Mesothelial cell of epicardium (in vitro differentiated cells): Measurements from ENCODE around the gene LILRB2. TPM values are rescaled to one million over a fixed set of nuclear protein-coding genes. Genes with fewer than 3 reads are reported as not detected.
A peak's percentile ranks its signal among the peaks of the same experiment; 100 is the strongest.
"Not testable (repeated sequence)": the region's sequence is repeated elsewhere in the genome, so short reads cannot be mapped to it uniquely, and the experiment has no call there.

Source experiments
- DNase-seq, 2 experiments: peaks; one replicate each; pipeline ENCODE4 v3.0.0; 2021; ENCODE audit warnings: low spot score in 2 of 2; ENCODE audit not compliant: unreplicated experiment in 2 of 2
- H3K27ac Mint-ChIP-seq: 2 replicates; pipeline ENCODE4 v1.8.0; 2021; ENCODE audit warnings: mixed read lengths
- H3K27me3 Mint-ChIP-seq: 2 replicates; pipeline ENCODE4 v1.8.0; 2021; ENCODE audit warnings: low read depth, mixed read lengths
- H3K36me3 Mint-ChIP-seq: 2 replicates; pipeline ENCODE4 v1.8.0; 2021; ENCODE audit warnings: mixed read lengths
- H3K4me1 Mint-ChIP-seq: 2 replicates; pipeline ENCODE4 v1.8.0; 2021; ENCODE audit warnings: mixed read lengths
- H3K4me3 Mint-ChIP-seq: 2 replicates; pipeline ENCODE4 v1.8.0; 2021; ENCODE audit warnings: mild to moderate bottlenecking, moderate library complexity, mixed read lengths
- H3K9me3 Mint-ChIP-seq: 2 replicates; pipeline ENCODE4 v1.8.0; 2021; ENCODE audit warnings: mixed read lengths
- microRNA-seq: library from miRNA; unstranded; fragments of <30 nt; microRNA quantifications from one replicate; pipeline ENCODE4 v1.2.0, GENCODE V29; 2021; ENCODE audit warnings: inconsistent platforms, mixed read lengths
- total RNA-seq: library from RNA; stranded (reverse); gene quantifications from 3 replicates; pipeline ENCODE4 v1.2.1, GENCODE V29; 2021
- TF ChIP-seq, protein P1 (sequence below): fragments of 200-600 bp; sonication (generic); IDR thresholded peaks from one replicate; pipeline ENCODE4 v1.5.0; 2021; ENCODE audit warnings: antibody characterized with exemption; ENCODE audit not compliant: unreplicated experiment

The LILRB2 gene
- total RNA-seq, 1 donor from 2014 or later: not detected

DNA sequence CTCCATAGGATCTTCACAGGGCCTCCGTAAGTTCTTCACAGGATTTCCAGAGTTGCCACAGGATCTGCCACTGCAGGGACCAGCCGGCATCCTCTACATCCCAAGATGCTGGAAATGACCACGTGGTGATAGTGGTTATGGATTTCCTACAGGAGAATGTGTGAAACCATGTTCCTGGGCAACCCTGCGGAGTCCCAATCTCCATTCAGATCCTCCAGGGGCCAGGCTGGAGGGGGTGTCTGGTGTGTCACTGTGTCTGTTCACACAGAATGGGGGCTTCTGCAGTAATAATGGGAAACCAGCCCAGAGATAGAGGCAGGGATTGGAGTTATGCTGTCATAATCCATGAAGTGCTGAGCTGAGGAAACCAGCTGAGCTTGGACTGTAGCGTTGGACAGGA, 47.0 kb downstream of the LILRB2 start:
- Mint-ChIP-seq H3K4me1 (no peaks in the 10 kb centered on the region), H3K27me3 (peaks cover 75% of the 10 kb centered on the region), H3K27ac (no peak overlapping the region), H3K4me3 (no peak overlapping the region), H3K36me3 (no peaks in the 10 kb centered on the region), H3K9me3 (peaks cover 12% of the 10 kb centered on the region)
- TF ChIP-seq, protein P1, sequence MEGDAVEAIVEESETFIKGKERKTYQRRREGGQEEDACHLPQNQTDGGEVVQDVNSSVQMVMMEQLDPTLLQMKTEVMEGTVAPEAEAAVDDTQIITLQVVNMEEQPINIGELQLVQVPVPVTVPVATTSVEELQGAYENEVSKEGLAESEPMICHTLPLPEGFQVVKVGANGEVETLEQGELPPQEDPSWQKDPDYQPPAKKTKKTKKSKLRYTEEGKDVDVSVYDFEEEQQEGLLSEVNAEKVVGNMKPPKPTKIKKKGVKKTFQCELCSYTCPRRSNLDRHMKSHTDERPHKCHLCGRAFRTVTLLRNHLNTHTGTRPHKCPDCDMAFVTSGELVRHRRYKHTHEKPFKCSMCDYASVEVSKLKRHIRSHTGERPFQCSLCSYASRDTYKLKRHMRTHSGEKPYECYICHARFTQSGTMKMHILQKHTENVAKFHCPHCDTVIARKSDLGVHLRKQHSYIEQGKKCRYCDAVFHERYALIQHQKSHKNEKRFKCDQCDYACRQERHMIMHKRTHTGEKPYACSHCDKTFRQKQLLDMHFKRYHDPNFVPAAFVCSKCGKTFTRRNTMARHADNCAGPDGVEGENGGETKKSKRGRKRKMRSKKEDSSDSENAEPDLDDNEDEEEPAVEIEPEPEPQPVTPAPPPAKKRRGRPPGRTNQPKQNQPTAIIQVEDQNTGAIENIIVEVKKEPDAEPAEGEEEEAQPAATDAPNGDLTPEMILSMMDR: no peak
- no peak for DNase-seq

- H3K4me3 Mint-ChIP-seq: no peak overlapping the region
- TF ChIP-seq, protein P1: peak; percentile 93
- peaks cover 18% of the 10 kb centered on the region for H3K9me3 Mint-ChIP-seq
- peak; percentile 76 to 94 for DNase-seq
- H3K27me3 Mint-ChIP-seq: peaks cover 60% of the 10 kb centered on the region
- no peaks in the 10 kb centered on the region for H3K4me1 Mint-ChIP-seq
- no peak overlapping the region for H3K27ac Mint-ChIP-seq
- no peaks in the 10 kb centered on the region for H3K36me3 Mint-ChIP-seq
These were observed 49.6 kb downstream of the LILRB2 start for GRCh38 chr19:54231077-54231931.

GRCh38 chr19:54230031-54230430, 50.9 kb downstream of the LILRB2 start:
- Mint-ChIP-seq H3K4me1 (no peaks in the 10 kb centered on the region), H3K9me3 (peaks cover 17% of the 10 kb centered on the region), H3K27me3 (peaks cover 51% of the 10 kb centered on the region), H3K36me3 (no peaks in the 10 kb centered on the region), H3K27ac (no peak overlapping the region), H3K4me3 (no peak overlapping the region)
- TF ChIP-seq, protein P1: no peak
- no peak for DNase-seq

- H3K9me3 Mint-ChIP-seq: peaks cover 11% of the 10 kb centered on the region
- H3K27me3 Mint-ChIP-seq: peaks cover 46% of the 10 kb centered on the region
- no peak for DNase-seq
- no peaks in the 10 kb centered on the region for H3K4me1 Mint-ChIP-seq
- TF ChIP-seq, protein P1: no peak
- no peaks in the 10 kb centered on the region for H3K36me3 Mint-ChIP-seq
- H3K4me3 Mint-ChIP-seq: no peak overlapping the region
- no peak overlapping the region for H3K27ac Mint-ChIP-seq
These were observed 51.8 kb downstream of the LILRB2 start for GRCh38 chr19:54229146-54229545.

DNA sequence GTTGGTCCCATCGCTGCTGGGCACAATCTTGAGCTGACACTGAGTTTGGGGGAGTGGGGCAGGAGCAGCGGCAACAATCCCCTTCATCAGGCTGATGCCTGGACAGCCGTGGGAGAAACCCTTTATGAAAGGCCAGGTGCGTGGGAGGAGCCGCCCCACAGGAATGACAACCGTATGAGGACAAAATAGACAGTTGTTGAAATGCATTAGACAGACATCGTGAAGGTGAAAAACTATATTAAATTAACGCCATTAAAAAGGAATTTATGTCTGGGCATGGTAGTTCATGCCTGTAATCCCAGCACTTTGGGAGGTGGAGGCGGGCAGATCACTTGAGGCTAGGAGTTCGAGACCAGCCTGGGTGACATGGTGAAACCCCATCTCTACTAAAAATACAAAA, 56.3 kb downstream of the LILRB2 start:
- H3K36me3 Mint-ChIP-seq, H3K9me3 Mint-ChIP-seq, H3K27ac Mint-ChIP-seq, H3K4me3 Mint-ChIP-seq, DNase-seq: not testable (repeated sequence)
- Mint-ChIP-seq H3K4me1 (peaks cover 11% of the 10 kb centered on the region), H3K27me3 (peaks cover 28% of the 10 kb centered on the region)

GRCh38 chr19:54223937-54224281, 57.0 kb downstream of the LILRB2 start:
- H3K27ac Mint-ChIP-seq, H3K36me3 Mint-ChIP-seq, DNase-seq, H3K9me3 Mint-ChIP-seq, H3K4me3 Mint-ChIP-seq: not testable (repeated sequence)
- H3K4me1 Mint-ChIP-seq: peaks cover 11% of the 10 kb centered on the region
- peaks cover 24% of the 10 kb centered on the region for H3K27me3 Mint-ChIP-seq

Small RNA genes within 50 kb of the gene (microRNA-seq; reads per million reads assigned to microRNA genes)
- gene MIR4752: not detected

Other genes starting within 250 kb of the LILRB2 start
- not detected in 3 replicates for gene VSTM1, start 217.2 kb downstream of the LILRB2 start, total RNA-seq
- not detected in 3 replicates for gene TARM1, start 199.7 kb downstream of the LILRB2 start, total RNA-seq
- not detected in 3 replicates for gene OSCAR, start 180.3 kb downstream of the LILRB2 start, total RNA-seq
- 126 to 135 TPM (median 135 TPM) in 3 replicates for gene NDUFA3, start 178.3 kb downstream of the LILRB2 start, total RNA-seq
- gene TFPT, start 165.5 kb downstream of the LILRB2 start, total RNA-seq: 19.2 to 20.7 TPM (median 20.1 TPM) in 3 replicates
- 80.6 to 84.0 TPM (median 82.1 TPM) in 3 replicates for gene PRPF31, start 165.4 kb downstream of the LILRB2 start, total RNA-seq
- gene CNOT3, start 143.3 kb downstream of the LILRB2 start, total RNA-seq: 63.3 to 70.6 TPM (median 67.6 TPM) in 3 replicates
- 5.7 to 6.4 TPM (median 5.8 TPM) in 3 replicates for gene LENG1, start 121.4 kb downstream of the LILRB2 start, total RNA-seq
- 57.6 to 69.5 TPM (median 63.5 TPM) in 3 replicates for gene TMC4, start 108.0 kb downstream of the LILRB2 start, total RNA-seq
- gene MBOAT7, start 91.5 kb downstream of the LILRB2 start, total RNA-seq: 102 to 113 TPM (median 110 TPM) in 3 replicates
- gene TSEN34, start 89.8 kb downstream of the LILRB2 start, total RNA-seq: 43.9 to 50.1 TPM (median 47.5 TPM) in 3 replicates
- gene RPS9, start 80.3 kb downstream of the LILRB2 start, total RNA-seq: 1,211 to 1,274 TPM (median 1,263 TPM) in 3 replicates
- gene LILRB3, start 58.1 kb downstream of the LILRB2 start, total RNA-seq: not detected in 3 replicates
- not detected in 3 replicates for gene LILRA6, start 38.3 kb downstream of the LILRB2 start, total RNA-seq
- not detected in 3 replicates for gene LILRB5, start 23.8 kb downstream of the LILRB2 start, total RNA-seq
- not detected in 3 replicates for gene LILRA5, start 32.1 kb upstream of the LILRB2 start, total RNA-seq
- gene LILRA4, start 58.1 kb upstream of the LILRB2 start, total RNA-seq: not detected in 3 replicates
- gene LAIR1, start 83.8 kb upstream of the LILRB2 start, total RNA-seq: 0.53 to 0.92 TPM (median 0.75 TPM) in 3 replicates
- 4.2 to 6.0 TPM (median 5.2 TPM) in 3 replicates for gene TTYH1, start 134.4 kb upstream of the LILRB2 start, total RNA-seq
- gene LENG8, start 168.1 kb upstream of the LILRB2 start, total RNA-seq: 296 to 312 TPM (median 307 TPM) in 3 replicates
- gene LENG9, start 182.7 kb upstream of the LILRB2 start, total RNA-seq: 5.5 to 6.8 TPM (median 5.8 TPM) in 3 replicates
- 114 to 126 TPM (median 115 TPM) in 3 replicates for gene CDC42EP5, start 192.2 kb upstream of the LILRB2 start, total RNA-seq
- gene LAIR2, start 221.7 kb upstream of the LILRB2 start, total RNA-seq: not detected in 3 replicates